Mesendoderm (in vitro differentiated cells): ENCODE data around the gene GPR62.
A peak's percentile ranks its signal among the peaks of the same experiment; 100 is the strongest.

ENCODE experiments used
- DNase-seq: peaks from one replicate; pipeline ENCODE4 v3.0.0; 2013
- H2AK5ac ChIP-seq: 2 replicates; pipeline ENCODE4 v1.6.1; 2013; ENCODE audit warnings: low read length, inconsistent platforms
- H2BK120ac ChIP-seq: 2 replicates; pipeline ENCODE4 v1.6.1; 2013; ENCODE audit warnings: low read depth, mild to moderate bottlenecking, low read length, moderate library complexity, mixed read lengths
- H2BK15ac ChIP-seq: replicated peaks from 2 replicates; pipeline ENCODE4 v1.6.1; 2013; ENCODE audit warnings: low read depth, mild to moderate bottlenecking, moderate library complexity
- H2BK5ac ChIP-seq: 2 replicates; pipeline ENCODE4 v1.6.1; 2013; ENCODE audit warnings: low read length, inconsistent platforms
- H3K18ac ChIP-seq: 2 replicates; pipeline ENCODE4 v1.6.1; 2013; ENCODE audit warnings: mild to moderate bottlenecking, low read length, mixed read lengths
- H3K23ac ChIP-seq: one replicate; pipeline ENCODE4 v1.6.1; 2013; ENCODE audit warnings: low read length
- H3K27ac ChIP-seq: 2 replicates; pipeline ENCODE4 v1.5.1; 2013; ENCODE audit warnings: low read depth, mild to moderate bottlenecking, inconsistent platforms, low read length, moderate library complexity
- H3K27me3 ChIP-seq: 2 replicates; pipeline ENCODE4 v1.6.1; 2013; ENCODE audit warnings: low read length, control low read depth, mild to moderate bottlenecking, inconsistent platforms; ENCODE audit not compliant: insufficient read depth, poor library complexity
- H3K36me3 ChIP-seq: 2 replicates; pipeline ENCODE4 v1.6.1; 2013; ENCODE audit warnings: low read length, inconsistent platforms; ENCODE audit not compliant: control insufficient read depth, insufficient read depth
- H3K4ac ChIP-seq: one replicate; pipeline ENCODE4 v1.6.1; 2013; ENCODE audit warnings: low read depth, mild to moderate bottlenecking, low read length, moderate library complexity
- H3K4me1 ChIP-seq: 2 replicates; pipeline ENCODE4 v1.6.1; 2013; ENCODE audit warnings: low read depth, low read length, inconsistent platforms; ENCODE audit not compliant: control insufficient read depth
- H3K4me2 ChIP-seq: 2 replicates; pipeline ENCODE4 v1.6.1; 2013; ENCODE audit warnings: low read length
- H3K4me3 ChIP-seq: 2 replicates; pipeline ENCODE4 v1.5.1; 2013; ENCODE audit warnings: mild to moderate bottlenecking, low read length
- H3K56ac ChIP-seq: one replicate; pipeline ENCODE4 v1.6.1; 2013; ENCODE audit warnings: low read length
- H3K79me1 ChIP-seq: 2 replicates; pipeline ENCODE4 v1.6.1; 2013; ENCODE audit warnings: low read length, inconsistent platforms
- H3K79me2 ChIP-seq: 2 replicates; pipeline ENCODE4 v1.6.1; 2013; ENCODE audit warnings: mild to moderate bottlenecking, low read length; ENCODE audit not compliant: control insufficient read depth, insufficient read depth
- H3K9ac ChIP-seq: 2 replicates; pipeline ENCODE4 v1.6.1; 2013; ENCODE audit warnings: low read length, inconsistent platforms
- H4K5ac ChIP-seq: one replicate; pipeline ENCODE4 v1.6.1; 2013; ENCODE audit warnings: low read length
- H4K8ac ChIP-seq: one replicate; pipeline ENCODE4 v1.6.1; 2013; ENCODE audit warnings: low read depth, mild to moderate bottlenecking, control low read depth, low read length, moderate library complexity
- WGBS: extraction: QIAGEN DNeasy Blood & Tissue Kit; methylation state at CpG from one replicate; pipeline ENCODE4 v1.1.7; 2013; ENCODE audit warnings: low lambda C conversion rate, missing lambda C conversion rate; ENCODE audit not compliant: insufficient coverage; ENCODE audit errors: extremely low coverage; 5-methylcytosine and 5-hydroxymethylcytosine counted together

GPR62 gene

GRCh38 chr3:51941463-51941797, 13.8 kb upstream of the GPR62 start:
- Histone ChIP-seq H3K79me2 (peaks cover 27% of the 10 kb centered on the region), H3K27ac (no peak overlapping the region), H3K79me1 (peaks cover 20% of the 10 kb centered on the region), H3K23ac (no peak overlapping the region), H3K4me3 (peak overlapping the region; percentile 82), H3K18ac (no peak overlapping the region), H3K56ac (peak overlapping the region; percentile 91), H2AK5ac (no peak overlapping the region), H4K8ac (no peak overlapping the region), H3K9ac (peak overlapping the region; percentile 68), H3K4me1 (peaks cover 4% of the 10 kb centered on the region), H4K5ac (no peak overlapping the region), H2BK120ac (no peak overlapping the region), H2BK15ac (no peak overlapping the region), H3K36me3 (peaks cover 6% of the 10 kb centered on the region), H3K27me3 (no peaks in the 10 kb centered on the region), H2BK5ac (no peak overlapping the region), H3K4me2 (peak overlapping the region; percentile 65), H3K4ac (no peak overlapping the region)
- no peak for DNase-seq
- no CpG with 5 or more reads among the region's 20 CpGs for WGBS

DNA sequence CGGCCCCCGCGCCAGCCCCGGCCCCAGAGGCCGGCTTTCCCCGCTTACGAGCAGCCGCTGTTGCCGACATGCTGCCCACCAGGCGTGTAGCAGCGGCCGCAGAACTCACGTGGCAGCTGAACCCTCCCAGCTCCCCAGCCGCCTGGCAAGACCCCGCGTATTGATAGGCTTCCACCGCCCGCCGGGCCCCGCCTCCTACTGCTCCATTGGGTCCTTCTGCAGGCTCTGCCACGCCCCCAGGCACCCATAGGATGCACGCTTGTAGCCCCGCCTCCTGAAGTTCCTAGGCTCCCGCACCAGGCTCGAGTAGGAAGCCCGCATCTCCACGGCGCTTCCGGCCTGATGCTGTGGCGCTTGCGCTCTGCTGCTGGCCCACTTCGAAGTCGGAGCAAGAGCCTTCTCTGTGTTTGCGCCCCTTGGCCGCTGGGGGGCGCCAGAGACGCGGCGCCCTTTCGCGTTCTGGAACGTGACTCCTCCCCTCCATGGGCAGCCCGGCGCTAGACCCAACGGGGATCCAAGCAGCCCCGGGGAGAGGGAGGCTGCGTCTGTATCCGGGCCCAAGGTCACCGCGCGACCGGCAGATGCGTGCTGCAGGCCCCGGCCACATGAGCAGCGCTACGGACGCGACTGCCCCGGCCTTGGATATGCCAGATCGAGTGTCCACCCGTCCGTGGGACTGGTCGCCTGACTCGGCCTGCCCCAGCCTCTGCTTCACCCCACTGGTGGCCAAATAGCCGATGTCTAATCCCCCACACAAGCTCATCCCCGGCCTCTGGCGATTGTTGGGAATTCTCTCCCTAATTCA, 13.2 kb upstream of the GPR62 start, which contains the start of the genes PARP3 and RRP9:
PARP3 (plus strand) TSS at position 566 of the 805 bp plus-strand sequence. CDS start 993 bp downstream, outside the sequence.
RRP9 (minus strand) TSS at position 107 of the 805 bp plus-strand sequence; CDS start at position 70, 37 bp downstream.
- Histone ChIP-seq H3K4ac (peak within 1 kb of the TSS; percentile 39), H3K79me1 (peaks cover 20% of the 10 kb centered on the region), H3K9ac (peak within 1 kb of the TSS; percentile 78), H4K5ac (no peak within 1 kb of the TSS), H3K23ac (peak within 1 kb of the TSS; percentile 67), H4K8ac (peak within 1 kb of the TSS; percentile 65), H3K56ac (peak within 1 kb of the TSS; percentile 94), H2BK15ac (no peak within 1 kb of the TSS), H3K4me1 (peaks cover 4% of the 10 kb centered on the region), H3K79me2 (peaks cover 27% of the 10 kb centered on the region), H3K4me2 (peak within 1 kb of the TSS; percentile 65), H3K27me3 (no peaks in the 10 kb centered on the region), H3K36me3 (peaks cover 4% of the 10 kb centered on the region), H3K18ac (peak within 1 kb of the TSS; percentile 34), H3K4me3 (peak within 1 kb of the TSS; percentile 82), H2BK120ac (no peak within 1 kb of the TSS), H2BK5ac (peak within 1 kb of the TSS; percentile 54), H3K27ac (no peak within 1 kb of the TSS), H2AK5ac (peak within 1 kb of the TSS; percentile 88)
- DNase-seq = peak; percentile 100
- WGBS = no CpG with 5 or more reads among the region's 67 CpGs

DNA sequence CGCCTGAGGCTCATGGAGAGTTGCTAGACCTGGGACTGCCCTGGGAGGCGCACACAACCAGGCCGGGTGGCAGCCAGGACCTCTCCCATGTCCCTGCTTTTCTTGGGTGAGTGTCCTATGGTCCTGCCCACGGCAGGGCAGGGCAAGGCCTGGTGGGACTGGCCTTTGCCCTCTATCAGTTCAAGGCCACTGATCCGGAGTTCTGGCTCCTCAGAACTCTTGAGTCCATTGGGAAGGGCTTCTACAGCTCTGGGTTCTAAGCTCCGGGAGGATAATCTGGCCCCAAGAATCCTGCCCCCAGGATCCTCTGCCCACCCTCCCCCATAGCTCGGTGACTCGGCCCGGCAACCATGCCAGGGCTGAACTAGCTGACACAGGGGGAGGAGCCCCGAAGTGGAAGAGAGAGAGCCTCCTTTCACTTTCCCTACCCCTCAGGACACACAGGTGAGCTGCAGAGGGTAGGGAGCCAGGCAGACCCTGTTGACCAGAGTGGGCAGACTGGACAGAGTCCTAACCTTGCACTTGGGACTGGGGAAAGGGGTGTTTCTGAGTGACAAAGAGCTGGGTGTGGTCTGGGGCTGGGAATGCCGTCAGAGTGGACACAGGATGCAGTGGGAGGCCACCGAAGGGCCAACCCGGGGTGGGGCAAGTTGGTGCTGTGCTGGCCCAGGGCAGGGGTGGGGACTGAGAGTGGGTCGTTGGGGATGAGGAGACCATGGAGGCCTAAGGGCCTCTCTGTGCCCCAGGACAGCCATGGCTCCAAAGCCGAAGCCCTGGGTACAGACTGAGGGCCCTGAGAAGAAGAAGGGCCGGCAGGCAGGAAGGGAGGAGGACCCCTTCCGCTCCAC, 12.4 kb upstream of the GPR62 start:
- WGBS = no CpG with 5 or more reads among the region's 17 CpGs
- DNase-seq = peak; percentile 29
- H4K5ac ChIP-seq = no peak overlapping the region

DNA sequence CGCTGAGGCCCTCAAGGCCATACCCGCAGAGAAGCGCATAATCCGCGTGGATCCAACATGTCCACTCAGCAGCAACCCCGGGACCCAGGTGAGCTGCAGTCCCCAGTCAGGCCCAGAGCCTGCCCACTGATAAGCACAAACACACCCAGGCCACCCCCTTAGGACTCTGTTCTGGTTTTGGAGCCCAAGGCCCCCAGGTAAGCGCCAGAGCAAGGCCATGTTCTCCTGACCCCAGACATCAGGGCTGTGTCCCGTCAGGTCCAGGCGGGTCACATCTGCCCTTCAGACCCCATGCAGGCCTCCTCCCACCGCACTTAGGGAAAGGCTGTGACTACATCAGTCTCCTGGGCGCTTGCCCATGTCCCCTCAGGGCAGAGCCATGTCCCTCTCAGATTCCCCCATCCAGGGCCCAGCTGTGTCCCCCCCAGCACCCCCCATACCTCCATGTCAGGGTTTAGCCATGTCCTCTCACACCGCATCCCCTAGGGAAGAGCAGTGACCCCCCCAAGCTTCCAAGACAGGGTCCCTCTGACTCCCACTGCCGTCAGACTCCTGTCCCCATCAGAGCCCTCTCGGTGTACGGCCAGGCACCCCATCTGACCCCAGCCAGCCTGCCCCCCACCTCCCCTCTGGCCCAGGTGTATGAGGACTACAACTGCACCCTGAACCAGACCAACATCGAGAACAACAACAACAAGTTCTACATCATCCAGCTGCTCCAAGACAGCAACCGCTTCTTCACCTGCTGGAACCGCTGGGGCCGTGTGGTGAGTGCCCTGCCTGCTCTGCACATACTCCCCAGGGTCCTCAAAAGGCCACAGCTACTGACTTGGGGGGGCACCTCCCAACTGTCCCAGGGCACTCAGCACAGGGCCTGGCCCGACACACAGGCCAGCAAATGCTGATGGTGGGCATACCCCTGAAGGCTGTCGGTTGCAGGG, 11.5 kb upstream of the GPR62 start:
- Histone ChIP-seq H4K8ac (no peak overlapping the region), H3K4me2 (no peak overlapping the region), H3K4me1 (peaks cover 4% of the 10 kb centered on the region), H3K79me2 (peaks cover 24% of the 10 kb centered on the region), H2BK15ac (no peak overlapping the region), H3K27me3 (no peaks in the 10 kb centered on the region), H3K56ac (no peak overlapping the region), H3K9ac (no peak overlapping the region), H3K18ac (no peak overlapping the region), H3K36me3 (no peaks in the 10 kb centered on the region), H3K4me3 (no peak overlapping the region), H3K23ac (no peak overlapping the region), H2BK120ac (no peak overlapping the region), H3K4ac (no peak overlapping the region), H4K5ac (no peak overlapping the region), H2AK5ac (no peak overlapping the region), H3K79me1 (peaks cover 13% of the 10 kb centered on the region), H3K27ac (no peak overlapping the region), H2BK5ac (no peak overlapping the region)
- no peak for DNase-seq
- WGBS = no CpG with 5 or more reads among the region's 21 CpGs

More for the DNA sequence above, 12.4 kb upstream of the GPR62 start:
- peak overlapping the region; percentile 65 for H4K8ac ChIP-seq
- peak overlapping the region; percentile 65 for H3K4me2 ChIP-seq
- no peaks in the 10 kb centered on the region for H3K36me3 ChIP-seq
- H3K56ac ChIP-seq = peak overlapping the region; percentile 94
- no peak overlapping the region for H3K4me3 ChIP-seq
- peak overlapping the region; percentile 34 for H3K18ac ChIP-seq
- peaks cover 19% of the 10 kb centered on the region for H3K79me1 ChIP-seq
- H3K23ac ChIP-seq = peak overlapping the region; percentile 48
- H3K4ac ChIP-seq = peak overlapping the region; percentile 39
- no peak overlapping the region for H3K27ac ChIP-seq
- peak overlapping the region; percentile 88 for H2AK5ac ChIP-seq
- peaks cover 27% of the 10 kb centered on the region for H3K79me2 ChIP-seq
- no peak overlapping the region for H2BK120ac ChIP-seq
- H3K9ac ChIP-seq = peak overlapping the region; percentile 78
- no peaks in the 10 kb centered on the region for H3K27me3 ChIP-seq
- H2BK5ac ChIP-seq = peak overlapping the region; percentile 54
- no peak overlapping the region for H2BK15ac ChIP-seq
- peaks cover 4% of the 10 kb centered on the region for H3K4me1 ChIP-seq

GRCh38 chr3:51944451-51945021, 10.6 kb upstream of the GPR62 start:
- no peak for DNase-seq
- H3K56ac ChIP-seq = no peak overlapping the region
- H3K4me2 ChIP-seq = no peak overlapping the region
- peaks cover 18% of the 10 kb centered on the region for H3K79me2 ChIP-seq
- peaks cover 7% of the 10 kb centered on the region for H3K79me1 ChIP-seq
- H2BK5ac ChIP-seq = no peak overlapping the region
- no peak overlapping the region for H3K4me3 ChIP-seq
- no peak overlapping the region for H3K18ac ChIP-seq
- no peak overlapping the region for H3K4ac ChIP-seq
- no peak overlapping the region for H2AK5ac ChIP-seq
- no peak overlapping the region for H4K8ac ChIP-seq
- H3K27ac ChIP-seq = no peak overlapping the region
- H2BK15ac ChIP-seq = no peak overlapping the region
- WGBS = no CpG with 5 or more reads among the region's 11 CpGs
- H3K9ac ChIP-seq = no peak overlapping the region
- H3K27me3 ChIP-seq = no peaks in the 10 kb centered on the region
- no peak overlapping the region for H2BK120ac ChIP-seq
- H3K36me3 ChIP-seq = no peaks in the 10 kb centered on the region
- H3K23ac ChIP-seq = no peak overlapping the region
- H3K4me1 ChIP-seq = peaks cover 4% of the 10 kb centered on the region
- H4K5ac ChIP-seq = no peak overlapping the region
